K562 (cell line): ENCODE results near the gene ARHGAP32. TPM values are rescaled to one million over a fixed set of nuclear protein-coding genes. Genes with fewer than 3 reads are reported as not detected.

ENCODE experiments used
- AFF4 ChIP-seq: sonication (generic); formaldehyde crosslinking; IDR thresholded peaks from 2 replicates; pipeline ENCODE4 v1.8.0; 2023; ENCODE audit warnings: mild to moderate bottlenecking, missing genetic modification reagents
- IRF2 ChIP-seq: sonication (generic); formaldehyde crosslinking; IDR thresholded peaks from 2 replicates; pipeline ENCODE4 v1.8.1; 2022; ENCODE audit warnings: mild to moderate bottlenecking, missing genetic modification reagents
- RBM34 ChIP-seq: fragments of 200-400 bp; formaldehyde crosslinking; IDR thresholded peaks from 2 replicates; pipeline ENCODE4 v1.6.1; 2018; ENCODE audit warnings: low read length, borderline replicate concordance; ENCODE audit not compliant: insufficient read depth
- SMARCB1 ChIP-seq: IDR thresholded peaks from 2 replicates; pipeline ENCODE4 v1.6.1; 2011; ENCODE audit warnings: improper control_type of control experiment, low read depth; ENCODE audit not compliant: insufficient read length
- ZBTB40 ChIP-seq, 2 experiments: fragments of 450-650 bp in 1 of 2; sonication (generic) in 1 of 2; formaldehyde crosslinking in 1 of 2; IDR thresholded peaks; 2 replicates each; pipeline versions ENCODE4 v1.7.1 to v1.9.0; 2016 to 2022; ENCODE audit warnings: inconsistent platforms in 1 of 2, mild to moderate bottlenecking in 1 of 2, missing genetic modification reagents in 1 of 2
- polyA plus RNA-seq, 8 experiments: library from polyadenylated mRNA; depleted of rRNA in 4 of 8; stranded (reverse) in 5 of 8; unstranded in 3 of 8; fragments of >200 nt; fragmentation: Nextera tagmentation in 2 of 8; fragmentation: Illumina TruSeq in 1 of 8; extraction: Ambion mirVana in 2 of 8; extraction: Trizol in 1 of 8; gene quantifications; 2 replicates each; pipeline versions ENCODE4 v1.2.1 to v1.2.3, GENCODE V29; 2011 to 2014; ENCODE audit warnings: inconsistent platforms in 1 of 8, missing spikeins in 1 of 8
- total RNA-seq, 7 experiments: library from RNA; depleted of rRNA in 6 of 7; stranded (reverse); fragments of >200 nt in 6 of 7; fragmentation: Illumina TruSeq in 2 of 7; extraction: Trizol in 2 of 7; gene quantifications; 2 replicates each; pipeline versions ENCODE4 v1.2.1 to v1.2.3, GENCODE V29; 2011 to 2021; ENCODE audit warnings: low replicate concordance in 1 of 7
- TF ChIP-seq, protein P1 (sequence below): sonication (generic); formaldehyde crosslinking; IDR thresholded peaks from 2 replicates; pipeline ENCODE4 v1.8.0; 2022; ENCODE audit warnings: mild to moderate bottlenecking, low read depth, missing genetic modification reagents
- TF ChIP-seq, protein P2 (sequence below), 3 experiments: fragments of 200-800 bp in 1 of 3; fragments of 250-450 bp in 1 of 3; fragments of 450-650 bp in 1 of 3; sonication (Bioruptor Pico) in 1 of 3; sonication (Bioruptor generic) in 1 of 3; formaldehyde crosslinking in 1 of 3; IDR thresholded peaks; 2 replicates each; pipeline versions ENCODE4 v1.6.1 to v1.8.0; 2016 to 2022; ENCODE audit warnings: mild to moderate bottlenecking in 2 of 3, missing genetic modification characterization in 2 of 3, missing compliant biosample characterization in 1 of 3, moderate library complexity in 1 of 3

The ARHGAP32 gene
- total and polyA plus RNA-seq, 9 of the 15 experiments (the other 6 are each of a cell fraction or from before 2014, with no cell fraction given), result 0.18 TPM; not detected in 8

DNA sequence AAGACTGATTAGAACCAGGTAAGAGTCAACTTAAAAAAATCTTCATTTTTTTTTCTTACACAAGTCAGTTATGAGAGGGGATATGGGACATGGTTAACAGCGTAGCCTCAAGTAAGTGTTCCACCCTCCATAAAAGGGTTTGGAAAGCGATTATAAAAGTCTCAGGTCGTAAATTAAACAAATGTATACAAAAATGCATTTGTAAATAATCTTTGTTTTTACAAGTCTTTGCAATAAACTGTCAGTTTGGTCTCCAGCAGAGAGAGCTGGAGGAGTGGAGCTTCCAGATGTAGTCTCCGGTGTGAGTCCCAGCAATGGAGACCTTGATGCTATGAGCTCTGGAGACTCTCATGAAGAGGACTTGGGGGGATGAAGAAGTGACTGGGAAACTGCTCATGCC lies 149.6 kb downstream of the ARHGAP32 start (continued):
- no peak for TF ChIP-seq ZBTB40 (IDR thresholded peaks at IDR 0.05)
- no peak for TF ChIP-seq ZBTB40 (CRISPR knock-in tag; IDR thresholded peaks at IDR 0.05)
- TF ChIP-seq AFF4 (CRISPR knock-in tag), result no peak
- no peak for TF ChIP-seq SMARCB1
- TF ChIP-seq RBM34, result no peak
- TF ChIP-seq, protein P1, sequence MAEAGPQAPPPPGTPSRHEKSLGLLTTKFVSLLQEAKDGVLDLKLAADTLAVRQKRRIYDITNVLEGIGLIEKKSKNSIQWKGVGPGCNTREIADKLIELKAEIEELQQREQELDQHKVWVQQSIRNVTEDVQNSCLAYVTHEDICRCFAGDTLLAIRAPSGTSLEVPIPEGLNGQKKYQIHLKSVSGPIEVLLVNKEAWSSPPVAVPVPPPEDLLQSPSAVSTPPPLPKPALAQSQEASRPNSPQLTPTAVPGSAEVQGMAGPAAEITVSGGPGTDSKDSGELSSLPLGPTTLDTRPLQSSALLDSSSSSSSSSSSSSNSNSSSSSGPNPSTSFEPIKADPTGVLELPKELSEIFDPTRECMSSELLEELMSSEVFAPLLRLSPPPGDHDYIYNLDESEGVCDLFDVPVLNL (CRISPR knock-in tag), result no peak
- TF ChIP-seq, protein P2, sequence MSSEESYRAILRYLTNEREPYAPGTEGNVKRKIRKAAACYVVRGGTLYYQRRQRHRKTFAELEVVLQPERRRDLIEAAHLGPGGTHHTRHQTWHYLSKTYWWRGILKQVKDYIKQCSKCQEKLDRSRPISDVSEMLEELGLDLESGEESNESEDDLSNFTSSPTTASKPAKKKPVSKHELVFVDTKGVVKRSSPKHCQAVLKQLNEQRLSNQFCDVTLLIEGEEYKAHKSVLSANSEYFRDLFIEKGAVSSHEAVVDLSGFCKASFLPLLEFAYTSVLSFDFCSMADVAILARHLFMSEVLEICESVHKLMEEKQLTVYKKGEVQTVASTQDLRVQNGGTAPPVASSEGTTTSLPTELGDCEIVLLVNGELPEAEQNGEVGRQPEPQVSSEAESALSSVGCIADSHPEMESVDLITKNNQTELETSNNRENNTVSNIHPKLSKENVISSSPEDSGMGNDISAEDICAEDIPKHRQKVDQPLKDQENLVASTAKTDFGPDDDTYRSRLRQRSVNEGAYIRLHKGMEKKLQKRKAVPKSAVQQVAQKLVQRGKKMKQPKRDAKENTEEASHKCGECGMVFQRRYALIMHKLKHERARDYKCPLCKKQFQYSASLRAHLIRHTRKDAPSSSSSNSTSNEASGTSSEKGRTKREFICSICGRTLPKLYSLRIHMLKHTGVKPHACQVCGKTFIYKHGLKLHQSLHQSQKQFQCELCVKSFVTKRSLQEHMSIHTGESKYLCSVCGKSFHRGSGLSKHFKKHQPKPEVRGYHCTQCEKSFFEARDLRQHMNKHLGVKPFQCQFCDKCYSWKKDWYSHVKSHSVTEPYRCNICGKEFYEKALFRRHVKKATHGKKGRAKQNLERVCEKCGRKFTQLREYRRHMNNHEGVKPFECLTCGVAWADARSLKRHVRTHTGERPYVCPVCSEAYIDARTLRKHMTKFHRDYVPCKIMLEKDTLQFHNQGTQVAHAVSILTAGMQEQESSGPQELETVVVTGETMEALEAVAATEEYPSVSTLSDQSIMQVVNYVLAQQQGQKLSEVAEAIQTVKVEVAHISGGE (CRISPR knock-in tag; IDR thresholded peaks at IDR 0.05), result no peak
- TF ChIP-seq IRF2 (CRISPR knock-in tag), result no peak
